GM12891 (cell line): ENCODE data around the gene BNC2.

Experiments
- PAX5 ChIP-seq: IDR thresholded peaks from 2 replicates; pipeline ENCODE4 v1.6.1; 2011; ENCODE audit warnings: low read length, moderate library complexity, mild to moderate bottlenecking; ENCODE audit not compliant: insufficient read depth, severe bottlenecking
- POLR2A ChIP-seq: IDR thresholded peaks from 2 replicates; pipeline ENCODE4 v1.6.1; 2011; ENCODE audit warnings: low read depth, low read length, control low read depth
- POLR2AphosphoS5 ChIP-seq: IDR thresholded peaks from 2 replicates; pipeline ENCODE4 v1.6.1; 2011; ENCODE audit warnings: low read depth, low read length, control low read depth
- POU2F2 ChIP-seq: IDR thresholded peaks from 2 replicates; pipeline ENCODE4 v1.6.1; 2011; ENCODE audit warnings: low read depth, mild to moderate bottlenecking, control low read depth, low read length, moderate library complexity
- SPI1 ChIP-seq: IDR thresholded peaks from 2 replicates; pipeline ENCODE4 v1.6.1; 2011; ENCODE audit warnings: low read depth, low read length, control low read depth
- TAF1 ChIP-seq: IDR thresholded peaks from 2 replicates; pipeline ENCODE4 v1.6.1; 2011; ENCODE audit warnings: low read depth, low read length, control low read depth

DNA sequence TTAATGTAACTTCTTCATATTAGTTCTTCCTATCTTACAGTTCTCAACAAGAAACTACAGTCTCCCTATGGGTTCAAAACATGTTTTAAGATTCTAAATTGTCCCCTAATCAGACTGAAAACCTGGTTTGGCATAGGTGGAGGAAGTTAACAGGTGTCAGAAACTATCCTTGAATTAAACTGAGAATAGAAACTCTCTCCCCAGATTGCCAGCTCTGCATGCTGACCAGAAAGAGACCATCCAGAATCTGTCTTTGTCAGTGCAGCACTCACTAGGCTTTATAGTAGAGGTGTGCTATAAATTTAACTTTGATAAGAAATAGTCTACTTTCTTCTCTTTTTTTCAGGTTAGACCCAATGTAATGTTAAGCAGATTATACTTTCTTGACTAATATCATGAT is 63.8 kb downstream of the BNC2 start:
- TF ChIP-seq POLR2AphosphoS5, result no peak
- TF ChIP-seq POLR2A, result no peak
- no peak for TF ChIP-seq PAX5
- no peak for TF ChIP-seq TAF1
- TF ChIP-seq POU2F2, result no peak
- no peak for TF ChIP-seq SPI1
